ENCODE data around the gene LRRC18.

The LRRC18 gene

GRCh38 chr10:48882881-48883280 is 56.8 kb downstream of the LRRC18 start:
- Histone ChIP-seq H3K9me2 (ENCODE audit: low read depth, low read length) (no peaks in the 10 kb centered on the region), H4K20me1 (ENCODE audit: insufficient read depth, low read length) (no peaks in the 10 kb centered on the region), H3K27ac (ENCODE audit: low read depth, low read length, poor library complexity, severe bottlenecking) (no peak overlapping the region), H3K4me1 (ENCODE audit: insufficient read depth, low read length, severe bottlenecking) (no peaks in the 10 kb centered on the region), H3K79me2 (ENCODE audit: insufficient read depth, low read length) (no peaks in the 10 kb centered on the region), H3K27me3 (ENCODE audit: insufficient read depth, low read length) (no peaks in the 10 kb centered on the region), H3K36me3 (ENCODE audit: insufficient read depth, low read length) (peaks cover 45% of the 10 kb centered on the region), H3F3A (ENCODE audit: insufficient read depth, low read length) (no peaks in the 10 kb centered on the region), H3K9me3 (ENCODE audit: low read length) (no peaks in the 10 kb centered on the region), H3K9ac (ENCODE audit: low read length) (no peak overlapping the region), H3K4me3 (ENCODE audit: low read depth, low read length, poor library complexity, severe bottlenecking) (no peak overlapping the region), H2AFZ (ENCODE audit: low read length) (no peak overlapping the region), H3K4me2 (ENCODE audit: low read length) (no peak overlapping the region)
- TF ChIP-seq EZH2 (IDR thresholded peaks at IDR 0.05; ENCODE audit: borderline replicate concordance, low read length) (no peak), CTCF (IDR thresholded peaks at IDR 0.05; ENCODE audit: low read length) (no peak)

- H3K27ac ChIP-seq (ENCODE audit: low read depth, low read length, poor library complexity, severe bottlenecking) = no peak overlapping the region
- H3K27me3 ChIP-seq (ENCODE audit: insufficient read depth, low read length) = no peaks in the 10 kb centered on the region
- no peak overlapping the region for H3K9ac ChIP-seq (ENCODE audit: low read length)
- no peak overlapping the region for H3K4me3 ChIP-seq (ENCODE audit: low read depth, low read length, poor library complexity, severe bottlenecking)
- H3K4me1 ChIP-seq (ENCODE audit: insufficient read depth, low read length, severe bottlenecking) = no peaks in the 10 kb centered on the region
- H4K20me1 ChIP-seq (ENCODE audit: insufficient read depth, low read length) = no peaks in the 10 kb centered on the region
- no peaks in the 10 kb centered on the region for H3K9me3 ChIP-seq (ENCODE audit: low read length)
- TF ChIP-seq EZH2 (IDR thresholded peaks at IDR 0.05; ENCODE audit: borderline replicate concordance, low read length) = no peak
- no peak for TF ChIP-seq CTCF (IDR thresholded peaks at IDR 0.05; ENCODE audit: low read length)
- H3K4me2 ChIP-seq (ENCODE audit: low read length) = no peak overlapping the region
- H3F3A ChIP-seq (ENCODE audit: insufficient read depth, low read length) = no peaks in the 10 kb centered on the region
- no peak overlapping the region for H2AFZ ChIP-seq (ENCODE audit: low read length)
- no peaks in the 10 kb centered on the region for H3K9me2 ChIP-seq (ENCODE audit: low read depth, low read length)
- H3K36me3 ChIP-seq (ENCODE audit: insufficient read depth, low read length) = peaks cover 46% of the 10 kb centered on the region
- no peaks in the 10 kb centered on the region for H3K79me2 ChIP-seq (ENCODE audit: insufficient read depth, low read length)
Observed at GRCh38 chr10:48881937-48882336, 57.7 kb downstream of the LRRC18 start.

- Histone ChIP-seq H3K9me2 (ENCODE audit: low read depth, low read length) (no peaks in the 10 kb centered on the region), H3K79me2 (ENCODE audit: insufficient read depth, low read length) (no peaks in the 10 kb centered on the region), H3K9ac (ENCODE audit: low read length) (no peak overlapping the region), H3K9me3 (ENCODE audit: low read length) (no peaks in the 10 kb centered on the region), H3K27me3 (ENCODE audit: insufficient read depth, low read length) (no peaks in the 10 kb centered on the region), H3K4me1 (ENCODE audit: insufficient read depth, low read length, severe bottlenecking) (no peaks in the 10 kb centered on the region), H4K20me1 (ENCODE audit: insufficient read depth, low read length) (no peaks in the 10 kb centered on the region), H3K36me3 (ENCODE audit: insufficient read depth, low read length) (peaks cover 62% of the 10 kb centered on the region), H3F3A (ENCODE audit: insufficient read depth, low read length) (no peaks in the 10 kb centered on the region), H2AFZ (ENCODE audit: low read length) (no peak overlapping the region), H3K27ac (ENCODE audit: low read depth, low read length, poor library complexity, severe bottlenecking) (no peak overlapping the region), H3K4me2 (ENCODE audit: low read length) (no peak overlapping the region), H3K4me3 (ENCODE audit: low read depth, low read length, poor library complexity, severe bottlenecking) (no peak overlapping the region)
- TF ChIP-seq EZH2 (IDR thresholded peaks at IDR 0.05; ENCODE audit: borderline replicate concordance, low read length) = no peak
- TF ChIP-seq CTCF (IDR thresholded peaks at IDR 0.05; ENCODE audit: low read length) = no peak
Observed at GRCh38 chr10:48880016-48880705, 59.5 kb downstream of the LRRC18 start.

Measured in OCI-LY1 (cell line).